ENCODE measurements around the gene ZNF426.

The ZNF426 gene

GRCh38 chr19:9494096-9494495 lies 44.3 kb downstream of the ZNF426 start:
- DNase-seq = no peak

GRCh38 chr19:9487016-9487415 lies 51.4 kb downstream of the ZNF426 start:
- DNase-seq = no peak

- DNase-seq = no peak
Measured at GRCh38 chr19:9485140-9485539, 53.3 kb downstream of the ZNF426 start.

GRCh38 chr19:9474975-9475374 lies 63.5 kb downstream of the ZNF426 start:
- no peak for DNase-seq

Data from femur (tissue), 1 donor.